NCI-H2107 (cell line): ENCODE results near the gene NXPE1.
"Not testable (repeated sequence)": the region's sequence is repeated elsewhere in the genome, so short reads cannot be mapped to it uniquely, and the experiment has no call there.

Experiments used
- DNase-seq: peaks from one replicate; lab custom pipeline; 2025; lab: John Stamatoyannopoulos, UW

NXPE1 gene

GRCh38 chr11:114559425-114560310 lies at the start of gene NXPE1:
Gene NXPE1 (minus strand): TSS chr11:114559881. CDS start chr11:114551201, 8,680 bp downstream.
- DNase-seq, result no peak

- no peak for DNase-seq
Observed at GRCh38 chr11:114609429-114609828, 49.7 kb upstream of the NXPE1 start.

GRCh38 chr11:114608605-114609004 lies 48.9 kb upstream of the NXPE1 start:
- DNase-seq, result not testable (repeated sequence)

- no peak for DNase-seq
Observed at GRCh38 chr11:114607753-114608459, 48.2 kb upstream of the NXPE1 start.

- DNase-seq, result not testable (repeated sequence)
Observed at GRCh38 chr11:114606802-114607075, 47.1 kb upstream of the NXPE1 start.

GRCh38 chr11:114606003-114606801 lies 46.5 kb upstream of the NXPE1 start:
- no peak for DNase-seq

GRCh38 chr11:114605370-114605769 lies 45.7 kb upstream of the NXPE1 start:
- DNase-seq, result no peak

GRCh38 chr11:114604886-114605285 lies 45.2 kb upstream of the NXPE1 start:
- no peak for DNase-seq

- DNase-seq, result no peak
Observed at GRCh38 chr11:114604179-114604813, 44.6 kb upstream of the NXPE1 start.

- DNase-seq, result not testable (repeated sequence)
Observed at GRCh38 chr11:114603151-114603550, 43.5 kb upstream of the NXPE1 start.

GRCh38 chr11:114598461-114598860 lies 38.8 kb upstream of the NXPE1 start:
- no peak for DNase-seq

GRCh38 chr11:114596175-114596919 lies 36.7 kb upstream of the NXPE1 start:
- no peak for DNase-seq

- DNase-seq, result no peak
Observed at GRCh38 chr11:114595571-114595970, 35.9 kb upstream of the NXPE1 start, which contains the start of gene NXPE4. Gene NXPE4 (minus strand): TSS chr11:114595786. CDS start chr11:114594759, 1,027 bp downstream.

GRCh38 chr11:114594703-114595102 lies 35.0 kb upstream of the NXPE1 start:
- no peak for DNase-seq

- DNase-seq, result no peak
Observed at GRCh38 chr11:114587398-114587953, 27.8 kb upstream of the NXPE1 start.

- DNase-seq, result no peak
Observed at GRCh38 chr11:114586797-114587196, 27.1 kb upstream of the NXPE1 start.

GRCh38 chr11:114571712-114572111 lies 12.0 kb upstream of the NXPE1 start:
- no peak for DNase-seq

- no peak for DNase-seq
Observed at GRCh38 chr11:114569801-114570200, 10.1 kb upstream of the NXPE1 start.

GRCh38 chr11:114566276-114566675 lies 6.6 kb upstream of the NXPE1 start:
- no peak for DNase-seq

- no peak for DNase-seq
Observed at GRCh38 chr11:114564831-114565230, 5.2 kb upstream of the NXPE1 start.

GRCh38 chr11:114563077-114563476 lies 3.4 kb upstream of the NXPE1 start:
- DNase-seq, result no peak
